AG04449 (cell line): ENCODE measurements around the gene HRC.

ENCODE experiments used
- CTCF ChIA-PET: fragments of 350-600 bp; formaldehyde crosslinking; extraction: SDS; loops from one replicate; lab custom pipeline; 2021; ENCODE audit warnings: antibody characterized with exemption; lab: Yijun Ruan, JAX
- POLR2A ChIA-PET: fragments of 400-600, 350-600 bp; formaldehyde crosslinking; extraction: SDS; loops from one replicate; lab custom pipeline; 2020; ENCODE audit warnings: antibody characterized with exemption, inconsistent platforms; lab: Yijun Ruan, JAX
- DNase-seq: peaks from one replicate; pipeline ENCODE4 v3.0.0-alpha.2; 2010; ENCODE audit warnings: low read depth, low spot score
- H3K4me3 ChIP-seq: 2 replicates; pipeline ENCODE4 v1.5.1; 2011; ENCODE audit warnings: low read depth, mild to moderate bottlenecking, control low read depth, low read length
- CTCF ChIP-seq: IDR thresholded peaks from one replicate; pipeline ENCODE4 v1.5.1; 2011; ENCODE audit warnings: mild to moderate bottlenecking, moderate library complexity, low read length, control low read depth, inconsistent platforms; ENCODE audit not compliant: insufficient read depth; ENCODE audit errors: missing control alignments

The HRC gene

DNA sequence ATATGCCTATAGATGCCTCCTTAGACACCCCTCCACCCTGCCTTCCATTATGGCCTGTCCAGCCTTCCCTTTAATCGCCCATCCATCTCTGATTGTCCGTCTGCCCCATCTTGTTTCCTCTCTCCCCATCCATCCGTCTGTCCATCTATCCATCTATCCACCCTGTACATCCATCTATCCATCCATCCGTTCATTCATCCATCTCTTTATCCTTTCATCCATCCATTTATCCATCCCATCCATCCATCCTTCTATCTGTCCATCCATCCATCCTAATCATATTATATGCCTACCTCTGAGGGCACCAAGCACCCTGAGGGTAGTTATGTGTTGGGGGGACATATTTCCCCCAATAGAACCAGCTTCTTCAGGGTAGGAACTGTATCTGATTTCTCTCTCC lies 25.5 kb upstream of the HRC start:
- ChIA-PET POLR2A (no interaction called here), CTCF (interaction anchor here (0.9 to 2.5 kb wide), 3 partner anchors 18 to 83 kb away, joined by 3 to 8 read pairs (median 5); no protein-coding TSS in a partner anchor)
- no peak overlapping the region for H3K4me3 ChIP-seq
- no peak for DNase-seq
- no peak for TF ChIP-seq CTCF

GRCh38 chr19:49173198-49173597 lies 18.0 kb upstream of the HRC start:
- no peak overlapping the region for H3K4me3 ChIP-seq
- ChIA-PET POLR2A (no interaction called here), CTCF (no interaction called here)
- no peak for TF ChIP-seq CTCF
- DNase-seq: no peak

DNA sequence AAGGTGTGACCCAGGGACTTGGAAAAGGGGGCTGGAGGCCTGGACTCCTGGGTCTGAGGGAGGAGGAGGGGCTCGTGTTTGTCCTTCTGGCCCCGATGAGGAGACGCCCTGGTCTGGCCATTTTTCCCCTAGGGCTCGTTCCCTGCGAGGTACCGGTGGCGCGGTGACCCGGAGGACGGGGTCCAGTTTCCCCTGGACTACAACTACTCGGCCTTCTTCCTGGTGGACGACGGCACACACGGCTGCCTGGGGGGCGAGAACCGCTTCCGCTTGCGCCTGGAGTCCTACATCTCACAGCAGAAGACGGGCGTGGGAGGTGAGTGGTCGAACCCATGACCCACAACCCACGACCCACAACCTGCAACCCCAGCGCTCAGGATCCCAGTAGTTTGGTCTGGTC lies 13.2 kb upstream of the HRC start:
- POLR2A ChIA-PET: no interaction called here
- no peak overlapping the region for H3K4me3 ChIP-seq
- no peak for TF ChIP-seq CTCF
- CTCF ChIA-PET: no interaction called here
- no peak for DNase-seq

GRCh38 chr19:49167857-49168409 lies 12.7 kb upstream of the HRC start:
- no peak overlapping the region for H3K4me3 ChIP-seq
- no peak for TF ChIP-seq CTCF
- ChIA-PET CTCF (no interaction called here), POLR2A (no interaction called here)
- no peak for DNase-seq

GRCh38 chr19:49165865-49166301 lies 10.7 kb upstream of the HRC start:
- no peak overlapping the region for H3K4me3 ChIP-seq
- POLR2A ChIA-PET: no interaction called here
- DNase-seq: no peak
- CTCF ChIA-PET: interaction anchor here (1.1 to 4.6 kb wide), 3 partner anchors 12 to 68 kb away, joined by 3 to 29 read pairs (median 4); no protein-coding TSS in a partner anchor
- TF ChIP-seq CTCF: no peak

DNA sequence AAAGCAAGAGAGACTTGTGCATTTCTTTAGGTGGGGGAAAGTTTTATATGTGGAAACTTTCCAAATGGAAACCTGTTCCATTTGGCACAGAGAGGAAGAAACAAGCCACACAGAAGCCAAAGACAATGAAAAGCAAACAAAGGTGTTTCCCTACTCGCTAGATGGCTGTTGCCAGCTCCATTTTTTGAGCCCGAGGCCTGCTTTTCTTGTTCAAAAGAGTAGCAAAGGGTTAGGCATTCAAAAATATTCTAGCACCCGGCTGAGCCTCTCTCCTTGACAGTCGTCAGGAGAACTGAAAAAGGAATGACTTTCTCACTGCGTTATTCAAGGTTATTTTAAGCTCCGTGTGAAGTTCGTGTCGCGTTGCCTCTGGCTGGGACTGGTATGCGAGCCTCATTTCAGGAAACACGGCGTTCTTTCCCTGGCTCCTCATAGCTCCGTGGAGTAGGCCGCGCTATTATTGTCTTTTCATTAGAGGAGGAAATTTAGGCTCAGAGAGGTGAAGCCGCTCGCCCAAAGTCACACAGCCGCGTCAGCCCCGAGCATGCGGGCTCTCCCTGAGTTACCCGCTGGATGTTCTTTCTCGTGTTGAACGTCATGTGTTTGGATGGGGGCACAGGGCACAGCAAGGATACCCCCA lies 10.0 kb upstream of the HRC start:
- no peak overlapping the region for H3K4me3 ChIP-seq
- POLR2A ChIA-PET: no interaction called here
- no peak for TF ChIP-seq CTCF
- no peak for DNase-seq
- CTCF ChIA-PET: interaction anchor here (0.7 to 4.6 kb wide), 4 partner anchors 11 to 68 kb away, joined by 3 to 29 read pairs (median 4); no protein-coding TSS in a partner anchor
